ENCODE data around the gene SHROOM1.

DNA sequence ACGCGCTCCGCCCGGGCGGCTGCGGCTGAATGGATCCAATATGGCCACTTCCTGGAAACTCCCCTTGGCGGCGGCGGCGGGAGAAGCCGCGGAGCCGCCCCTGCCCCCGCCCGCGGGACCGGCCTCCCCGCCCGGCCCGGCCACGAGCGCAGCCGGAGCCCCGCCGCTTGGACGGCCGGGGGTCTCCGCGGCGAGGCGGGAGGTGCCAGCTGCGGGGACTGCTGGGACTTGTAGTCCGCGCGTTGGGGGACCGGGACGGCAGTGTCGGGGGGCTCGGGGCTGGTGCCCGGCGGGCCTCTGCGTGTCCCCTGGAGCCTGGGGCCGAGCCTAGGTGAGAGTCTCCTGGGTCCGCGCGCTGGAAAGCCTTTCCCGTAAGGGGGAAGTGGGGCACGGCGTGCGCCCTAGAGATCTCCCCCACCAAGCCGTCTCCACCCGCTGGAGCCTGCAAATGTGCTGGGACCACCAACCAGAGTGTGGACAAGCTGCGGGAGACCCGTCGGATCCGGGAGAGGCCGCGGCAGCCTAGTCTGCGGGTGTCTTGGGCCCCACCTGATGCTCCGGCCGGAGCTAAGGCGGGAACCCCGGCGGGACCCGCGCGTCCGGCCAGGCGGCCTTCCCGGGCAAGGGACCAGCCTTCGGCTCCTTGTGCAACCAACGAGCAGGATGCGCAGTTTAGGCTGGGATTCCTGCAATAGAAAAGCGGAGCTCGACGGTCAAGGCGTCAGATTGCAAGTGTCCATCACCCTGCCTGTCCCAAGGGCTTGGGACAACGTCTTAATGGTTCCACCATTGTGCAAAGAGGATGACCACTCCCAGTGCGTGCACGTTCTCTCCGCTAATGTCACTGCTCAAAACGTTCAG lies 53.0 kb downstream of the SHROOM1 start, which contains the start of gene SEPTIN8:
- TF ChIP-seq POLR2AphosphoS5 (IDR thresholded peaks at IDR 0.05; ENCODE audit: low read depth, low read length), result no peak
- TF ChIP-seq POLR2A (IDR thresholded peaks at IDR 0.05; ENCODE audit: low read depth, low read length), result no peak; the same call in 1 of the 2 replicates
- TF ChIP-seq TAF1 (IDR thresholded peaks at IDR 0.05; ENCODE audit: low read depth, low read length), result peak; percentile 23; the same call in 1 of the 2 replicates
- no peak for TF ChIP-seq POU2F2 (IDR thresholded peaks at IDR 0.05; ENCODE audit: low read depth, low read length)
- peak; percentile 64 for TF ChIP-seq PAX5 (IDR thresholded peaks at IDR 0.05; ENCODE audit: insufficient read depth, low read length, severe bottlenecking)
